Measurements from ENCODE around the gene DCTN4. TPM values are rescaled to one million over a fixed set of nuclear protein-coding genes. Genes with fewer than 3 reads are reported as not detected.
A peak's percentile ranks its signal among the peaks of the same experiment; 100 is the strongest.

The DCTN4 gene
- total RNA-seq, 1 donor from 2014 or later = 49.8 TPM

GRCh38 chr5:150740992-150741391 lies 17.8 kb downstream of the DCTN4 start:
- ChIA-PET CTCF (no interaction called here), POLR2A (interaction anchor here (1.2 kb wide), 1 partner anchor 18 kb away, joined by 5 read pairs; the partner anchor contains the start of gene DCTN4)
- peaks cover 7% of the 10 kb centered on the region for H3K9me3 Mint-ChIP-seq
- TF ChIP-seq CTCF (IDR thresholded peaks at IDR 0.05) = no peak
- no peaks in the 10 kb centered on the region for H3K27me3 Mint-ChIP-seq
- ATAC-seq (ENCODE audit: low read depth) = no peak
- no peak for DNase-seq
- intact Hi-C loops (cut with micrococcal nuclease) = no loop called here
- H3K27ac Mint-ChIP-seq = no peak overlapping the region
- peaks cover 72% of the 10 kb centered on the region for H3K36me3 Mint-ChIP-seq (ENCODE audit: low read depth)
- H3K4me3 Mint-ChIP-seq = no peak overlapping the region
- peaks cover 20% of the 10 kb centered on the region for H3K4me1 Mint-ChIP-seq

DNA sequence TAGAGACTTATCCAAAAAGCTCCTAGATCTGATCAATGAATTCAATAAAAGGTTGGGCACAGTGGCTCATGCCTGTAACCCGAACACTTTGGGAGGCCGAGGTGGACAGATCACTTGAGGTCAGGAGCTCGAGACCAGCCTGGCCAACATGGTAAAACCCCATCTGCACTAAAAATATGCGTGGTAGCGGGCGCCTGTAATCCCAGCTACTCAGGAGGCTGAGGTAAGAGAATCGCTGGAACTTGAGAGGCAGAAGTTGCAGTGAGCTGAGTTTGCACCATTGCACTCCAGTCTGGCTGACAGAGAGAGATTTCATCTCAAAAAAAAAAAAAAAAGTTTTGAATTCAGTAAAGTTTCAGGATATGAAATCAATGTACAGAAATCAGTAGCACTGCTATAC lies 20.0 kb downstream of the DCTN4 start:
- CTCF ChIA-PET = no interaction called here
- peaks cover 88% of the 10 kb centered on the region for H3K36me3 Mint-ChIP-seq (ENCODE audit: low read depth)
- intact Hi-C loops (cut with micrococcal nuclease) = no loop called here
- peaks cover 32% of the 10 kb centered on the region for H3K4me1 Mint-ChIP-seq
- H3K27ac Mint-ChIP-seq = no peak overlapping the region
- H3K27me3 Mint-ChIP-seq = no peaks in the 10 kb centered on the region
- POLR2A ChIA-PET = interaction anchor here (0.7 kb wide), 1 partner anchor 31 kb away, joined by 5 read pairs; no protein-coding TSS in a partner anchor
- peaks cover 10% of the 10 kb centered on the region for H3K9me3 Mint-ChIP-seq
- no peak overlapping the region for H3K4me3 Mint-ChIP-seq
- no peak for TF ChIP-seq CTCF (IDR thresholded peaks at IDR 0.05)
- DNase-seq (no peak), ATAC-seq (ENCODE audit: low read depth) (no peak)

- Mint-ChIP-seq H3K9me3 (peaks cover 10% of the 10 kb centered on the region), H3K36me3 (ENCODE audit: low read depth) (peaks cover 93% of the 10 kb centered on the region), H3K27me3 (no peaks in the 10 kb centered on the region), H3K27ac (peak overlapping the region; percentile 15), H3K4me3 (peak overlapping the region; percentile 39), H3K4me1 (peaks cover 26% of the 10 kb centered on the region)
- CTCF ChIA-PET = no interaction called here
- TF ChIP-seq CTCF (IDR thresholded peaks at IDR 0.05) = no peak
- no peak for DNase-seq
- intact Hi-C loops (cut with micrococcal nuclease) = no loop called here
- peak; percentile 67 for ATAC-seq (ENCODE audit: low read depth)
- POLR2A ChIA-PET = interaction anchor here (0.6 kb wide), 2 partner anchors 34 to 356 kb away, joined by 3 read pairs; no protein-coding TSS in a partner anchor
Observed at GRCh38 chr5:150734579-150735384, 24.0 kb downstream of the DCTN4 start.

DNA sequence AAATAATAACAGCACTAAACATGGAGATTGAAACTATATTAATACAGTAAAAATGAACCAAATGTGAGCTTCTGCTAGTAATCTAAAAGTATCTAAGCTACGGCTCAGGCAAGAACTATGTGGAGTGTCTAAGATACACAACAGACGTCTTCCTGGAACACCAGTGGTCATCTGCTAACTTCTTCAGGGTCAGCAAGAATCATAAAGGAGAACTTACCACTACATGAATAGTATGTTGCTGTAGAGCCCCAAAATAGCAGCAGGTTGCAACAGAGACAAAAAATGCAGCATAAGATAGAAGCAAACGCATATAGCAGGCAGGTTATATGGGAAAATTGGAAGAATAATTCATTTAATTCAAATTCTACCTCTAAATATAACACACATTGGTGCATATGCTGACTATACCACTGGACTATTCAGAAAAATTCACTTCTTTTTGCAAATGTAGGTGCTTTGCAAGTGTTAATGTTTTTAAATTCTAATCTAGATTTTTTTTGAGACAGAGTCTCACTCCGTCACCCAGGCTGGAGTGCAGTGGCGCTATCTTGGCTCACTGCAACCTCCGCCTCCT lies 27.1 kb downstream of the DCTN4 start:
- intact Hi-C loops (cut with micrococcal nuclease) = no loop called here
- POLR2A ChIA-PET = no interaction called here
- no peak overlapping the region for H3K27ac Mint-ChIP-seq

More for the DNA sequence above, 27.1 kb downstream of the DCTN4 start:
- Mint-ChIP-seq H3K4me1 (peaks cover 15% of the 10 kb centered on the region), H3K9me3 (peaks cover 6% of the 10 kb centered on the region), H3K4me3 (no peak overlapping the region), H3K27me3 (no peaks in the 10 kb centered on the region), H3K36me3 (ENCODE audit: low read depth) (peaks cover 82% of the 10 kb centered on the region)
- CTCF ChIA-PET = no interaction called here
- ATAC-seq (ENCODE audit: low read depth) (no peak), DNase-seq (no peak)
- TF ChIP-seq CTCF (IDR thresholded peaks at IDR 0.05) = no peak
